ENCODE results near the gene NHLRC1.
"Not testable (repeated sequence)": the region's sequence is repeated elsewhere in the genome, so short reads cannot be mapped to it uniquely, and the experiment has no call there.

NHLRC1 gene

GRCh38 chr6:18151801-18152200 is 29.3 kb upstream of the NHLRC1 start:
- DNase-seq (ENCODE audit: low read depth) = no peak
- no peak overlapping the region for H3K4me3 ChIP-seq (ENCODE audit: low read depth, low read length)
- no peak for TF ChIP-seq CTCF (IDR thresholded peaks at IDR 0.05; ENCODE audit: control insufficient read depth, extremely low read depth, insufficient read depth)

DNA sequence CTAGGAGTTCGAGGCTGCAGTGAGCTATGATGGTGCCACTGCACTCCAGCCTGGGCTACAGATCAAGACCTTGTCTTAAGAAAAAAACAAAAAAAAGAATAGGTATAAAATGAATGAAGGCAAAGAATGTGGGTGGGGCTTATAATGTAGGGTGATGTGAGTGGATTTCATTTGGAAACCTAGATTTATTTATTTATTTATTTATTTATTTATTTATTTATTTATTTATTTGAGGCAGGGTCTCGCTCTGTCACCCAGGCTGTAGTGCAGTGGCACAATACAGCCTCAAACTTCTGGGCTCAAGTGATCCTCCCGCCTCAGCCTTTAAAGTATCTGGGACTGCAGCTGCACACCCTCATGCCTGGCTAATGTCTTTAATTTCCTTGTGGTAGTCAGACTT is 28.9 kb upstream of the NHLRC1 start:
- H3K4me3 ChIP-seq (ENCODE audit: low read depth, low read length); DNase-seq (ENCODE audit: low read depth): not testable (repeated sequence)

DNA sequence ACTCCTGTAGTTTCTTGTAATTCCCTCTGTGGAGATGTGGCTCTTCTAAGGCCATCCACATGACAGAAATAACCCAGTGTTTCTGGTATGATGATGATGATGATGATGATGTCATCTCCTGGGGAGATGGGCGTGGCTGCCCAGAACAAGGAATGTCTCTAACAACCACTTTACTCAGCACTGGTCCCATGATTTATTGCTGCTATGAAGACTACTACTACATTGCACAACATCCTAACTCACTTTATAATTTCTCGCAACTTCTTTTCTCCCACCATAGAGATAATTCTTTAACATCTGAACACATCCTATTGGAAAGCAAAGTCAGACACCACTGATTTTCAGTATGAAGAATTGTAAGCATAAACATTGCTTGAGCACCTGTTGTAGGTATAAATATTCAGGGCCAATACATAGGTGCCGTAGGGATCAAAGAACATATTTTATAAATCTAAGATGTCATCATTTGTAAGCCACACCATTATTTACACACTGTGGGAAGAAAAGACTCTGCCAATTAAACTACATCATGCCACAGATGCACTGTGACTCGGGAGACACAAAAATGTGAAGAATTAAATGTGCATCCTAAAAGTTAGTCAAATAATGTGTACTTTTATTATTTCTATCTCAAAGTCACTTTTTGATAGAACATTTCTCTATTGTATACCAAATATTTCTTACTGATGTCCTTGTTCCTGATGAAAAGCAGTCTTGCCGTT is 26.0 kb upstream of the NHLRC1 start:
- no peak for DNase-seq (ENCODE audit: low read depth)

DNA sequence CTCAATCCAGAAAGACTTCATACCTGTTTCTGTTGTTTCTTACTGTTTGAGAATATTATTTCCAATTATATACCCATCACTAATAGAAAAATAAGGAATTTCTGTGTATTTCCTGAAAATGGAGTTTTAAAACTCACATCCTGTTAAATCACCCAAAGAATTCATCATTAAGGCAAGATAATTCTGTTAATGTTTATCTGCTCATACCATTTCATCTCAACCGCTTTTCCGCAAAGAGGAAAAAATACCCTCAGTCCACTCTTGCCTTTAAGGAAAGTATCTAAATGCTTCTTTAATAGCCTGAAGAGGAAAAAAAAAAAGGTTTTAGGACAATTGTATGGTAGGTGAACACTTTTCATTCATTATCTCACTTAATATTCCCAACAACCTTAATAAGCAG is 25.1 kb upstream of the NHLRC1 start:
- H3K4me3 ChIP-seq (ENCODE audit: low read depth, low read length) = no peak overlapping the region
- TF ChIP-seq CTCF (IDR thresholded peaks at IDR 0.05; ENCODE audit: control insufficient read depth, extremely low read depth, insufficient read depth) = no peak
- no peak for DNase-seq (ENCODE audit: low read depth)

More for the DNA sequence above, 26.0 kb upstream of the NHLRC1 start:
- no peak for TF ChIP-seq CTCF (IDR thresholded peaks at IDR 0.05; ENCODE audit: control insufficient read depth, extremely low read depth, insufficient read depth)
- no peak overlapping the region for H3K4me3 ChIP-seq (ENCODE audit: low read depth, low read length)

GRCh38 chr6:18147160-18147559 is 24.7 kb upstream of the NHLRC1 start:
- H3K4me3 ChIP-seq (ENCODE audit: low read depth, low read length) = no peak overlapping the region
- no peak for DNase-seq (ENCODE audit: low read depth)
- TF ChIP-seq CTCF (IDR thresholded peaks at IDR 0.05; ENCODE audit: control insufficient read depth, extremely low read depth, insufficient read depth) = no peak

- no peak for TF ChIP-seq CTCF (IDR thresholded peaks at IDR 0.05; ENCODE audit: control insufficient read depth, extremely low read depth, insufficient read depth)
Measured at GRCh38 chr6:18142591-18142861, 20.0 kb upstream of the NHLRC1 start.

DNA sequence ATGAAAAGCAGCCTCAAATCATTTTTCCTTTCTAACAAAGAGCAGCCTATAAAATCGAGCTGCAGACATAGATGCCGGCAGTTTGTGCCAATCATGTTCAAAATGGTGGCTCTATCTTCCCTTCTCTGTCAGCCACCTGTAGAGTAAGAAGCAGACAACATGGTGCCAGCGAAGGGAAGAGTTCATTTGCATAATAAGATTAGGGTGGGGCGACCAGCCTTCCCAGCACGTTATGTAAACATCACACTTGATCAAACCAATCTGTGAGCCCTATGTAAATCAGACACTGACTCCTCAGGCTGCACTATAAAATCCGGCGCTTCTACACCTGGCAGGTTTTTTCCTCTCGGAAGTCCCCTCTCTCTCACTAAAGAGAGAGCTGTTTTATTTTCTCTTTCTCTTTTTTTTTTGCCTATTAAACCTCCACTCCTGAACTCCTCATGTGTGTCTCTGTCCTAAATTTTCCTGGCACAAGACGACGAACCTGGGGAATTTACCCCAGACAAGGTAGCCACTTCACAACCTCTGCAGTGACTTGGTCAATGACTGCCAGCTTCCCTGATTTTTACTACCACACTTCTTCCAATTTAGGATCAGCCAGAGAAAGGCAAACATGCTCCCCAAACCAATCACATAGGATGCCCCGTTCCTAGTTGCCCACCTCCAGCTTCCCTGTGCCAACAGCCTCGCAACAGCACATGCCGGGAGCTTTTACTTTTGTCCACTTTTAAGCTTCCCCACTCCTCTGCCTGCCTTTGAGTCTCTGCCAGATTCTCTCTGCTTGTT is 19.5 kb upstream of the NHLRC1 start:
- no peak for TF ChIP-seq CTCF (IDR thresholded peaks at IDR 0.05; ENCODE audit: control insufficient read depth, extremely low read depth, insufficient read depth)
- no peak overlapping the region for H3K4me3 ChIP-seq (ENCODE audit: low read depth, low read length)
- no peak for DNase-seq (ENCODE audit: low read depth)

More at GRCh38 chr6:18142591-18142861, 20.0 kb upstream of the NHLRC1 start:
- no peak overlapping the region for H3K4me3 ChIP-seq (ENCODE audit: low read depth, low read length)
- no peak for DNase-seq (ENCODE audit: low read depth)
